NB4 (cell line): ENCODE data around the gene NOTUM.

Experiments
- CTCF ChIP-seq: IDR thresholded peaks from one replicate; pipeline ENCODE4 v1.5.1; 2012; ENCODE audit warnings: low read depth, low read length
- MAX ChIP-seq: IDR thresholded peaks from 2 replicates; pipeline ENCODE4 v1.6.1; 2011; ENCODE audit warnings: low read depth, low read length
- MYC ChIP-seq: IDR thresholded peaks from 2 replicates; pipeline ENCODE4 v1.6.1; 2011; ENCODE audit warnings: low read depth, low read length
- POLR2A ChIP-seq: IDR thresholded peaks from 2 replicates; pipeline ENCODE4 v1.6.1; 2011; ENCODE audit warnings: mild to moderate bottlenecking; ENCODE audit not compliant: insufficient read length; ENCODE audit errors: extremely low read depth

- TF ChIP-seq CTCF (no peak), POLR2A (no peak), MAX (no peak), MYC (no peak)
These were observed 3.3 kb upstream of the NOTUM start for GRCh38 chr17:81964081-81964849.
